Activated effector memory CD4-positive, alpha-beta T cell treated with anti-CD3 and anti-CD28 coated beads, Interleukin-2, amount 50 U/mL, for 16 hours (primary cell): Measurements from ENCODE around the gene RHOT1.
"Not testable (repeated sequence)": the region's sequence is repeated elsewhere in the genome, so short reads cannot be mapped to it uniquely, and the experiment has no call there.

ENCODE experiments used
- DNase-seq: peaks from one replicate; pipeline ENCODE4 v3.0.0-alpha.2; 2020

Gene RHOT1

DNA sequence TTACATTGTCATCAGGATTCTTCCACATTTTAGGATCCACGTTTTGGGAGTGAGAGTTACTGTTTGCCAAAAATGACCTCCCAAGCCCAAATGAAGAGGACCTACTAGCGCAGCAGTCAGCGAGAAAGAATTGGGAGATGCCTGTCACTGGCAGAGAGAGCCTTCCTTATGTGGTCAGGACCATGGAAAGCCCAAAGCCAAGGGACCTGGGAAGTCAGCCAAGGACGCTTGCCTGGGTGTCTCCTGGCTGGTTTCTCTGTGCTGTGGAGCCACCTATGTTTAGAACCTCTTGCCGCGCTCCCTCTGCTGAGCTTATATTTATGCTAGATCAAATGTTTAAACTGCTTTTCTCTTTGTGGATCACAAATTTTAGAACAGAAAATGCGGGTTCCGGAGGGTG, 98.4 kb downstream of the RHOT1 start:
- DNase-seq, result no peak

GRCh38 chr17:32241640-32242039, 99.3 kb downstream of the RHOT1 start:
- DNase-seq, result no peak

GRCh38 chr17:32249475-32249874, 107.2 kb downstream of the RHOT1 start:
- no peak for DNase-seq

DNA sequence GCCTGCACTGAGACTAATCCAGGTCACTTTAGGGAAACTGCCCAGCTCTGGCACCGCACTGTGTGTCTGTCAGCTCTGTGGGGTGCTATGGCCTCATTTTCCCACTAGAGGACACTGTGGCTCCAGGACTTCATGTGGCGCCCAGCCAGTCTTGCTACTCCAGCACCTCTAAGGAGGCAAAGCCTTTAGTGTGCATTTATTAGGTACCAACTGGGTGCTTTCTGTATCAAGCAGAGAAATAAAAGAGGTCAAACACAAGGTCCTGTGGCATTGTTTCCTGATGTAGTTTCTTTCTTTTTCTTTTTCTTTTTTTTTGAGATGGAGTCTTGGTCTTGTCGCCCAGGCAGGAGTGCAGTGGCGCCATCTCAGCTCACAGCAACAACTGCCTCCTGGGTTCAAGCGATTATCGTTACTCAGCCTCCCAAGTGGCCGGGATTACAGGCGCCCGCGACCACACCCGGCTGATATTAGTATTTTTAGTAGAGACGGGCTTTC, 110.9 kb downstream of the RHOT1 start:
- DNase-seq, result peak; percentile 85

- DNase-seq, result no peak
Measured at GRCh38 chr17:32256012-32256700, 113.9 kb downstream of the RHOT1 start.

- DNase-seq, result no peak
Measured at GRCh38 chr17:32256701-32257019, 114.4 kb downstream of the RHOT1 start.

- DNase-seq, result no peak
Measured at GRCh38 chr17:32258383-32259140, 116.3 kb downstream of the RHOT1 start.

DNA sequence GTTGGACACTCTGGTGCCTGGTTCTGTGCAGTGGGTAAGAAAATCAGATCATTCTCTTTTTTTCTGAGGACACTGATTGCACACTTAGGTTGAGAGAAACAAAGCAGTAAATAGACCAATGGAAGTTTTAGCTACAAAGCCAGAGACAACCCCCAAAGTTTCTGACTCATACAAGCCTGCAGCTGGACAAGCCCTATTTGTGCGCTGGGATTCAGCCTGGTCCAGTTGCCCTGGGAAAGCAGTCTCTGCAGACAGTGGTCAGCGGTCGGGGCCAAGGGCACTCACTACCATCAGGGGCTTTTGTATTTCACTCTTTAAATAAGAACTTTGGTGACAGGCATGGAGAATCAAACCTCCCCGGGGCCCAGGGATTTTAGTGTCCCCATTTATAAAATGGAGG, 117.3 kb downstream of the RHOT1 start:
- no peak for DNase-seq

DNA sequence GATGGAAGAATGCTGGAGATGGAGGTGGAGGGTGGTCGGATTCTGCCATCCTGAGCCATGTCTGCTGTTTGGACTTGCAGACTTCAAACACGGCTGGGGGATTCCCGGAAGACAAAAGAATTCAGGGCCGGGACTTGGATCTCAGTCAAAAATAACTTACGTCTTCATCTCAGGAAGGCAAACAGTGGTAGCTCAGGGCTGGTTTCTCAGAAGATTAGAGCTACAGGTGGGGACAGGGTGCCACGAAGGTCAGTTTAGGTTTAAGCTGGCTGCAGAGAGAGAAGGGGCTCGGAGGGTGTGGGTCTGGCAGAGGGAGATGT, 119.1 kb downstream of the RHOT1 start:
- DNase-seq, result no peak

DNA sequence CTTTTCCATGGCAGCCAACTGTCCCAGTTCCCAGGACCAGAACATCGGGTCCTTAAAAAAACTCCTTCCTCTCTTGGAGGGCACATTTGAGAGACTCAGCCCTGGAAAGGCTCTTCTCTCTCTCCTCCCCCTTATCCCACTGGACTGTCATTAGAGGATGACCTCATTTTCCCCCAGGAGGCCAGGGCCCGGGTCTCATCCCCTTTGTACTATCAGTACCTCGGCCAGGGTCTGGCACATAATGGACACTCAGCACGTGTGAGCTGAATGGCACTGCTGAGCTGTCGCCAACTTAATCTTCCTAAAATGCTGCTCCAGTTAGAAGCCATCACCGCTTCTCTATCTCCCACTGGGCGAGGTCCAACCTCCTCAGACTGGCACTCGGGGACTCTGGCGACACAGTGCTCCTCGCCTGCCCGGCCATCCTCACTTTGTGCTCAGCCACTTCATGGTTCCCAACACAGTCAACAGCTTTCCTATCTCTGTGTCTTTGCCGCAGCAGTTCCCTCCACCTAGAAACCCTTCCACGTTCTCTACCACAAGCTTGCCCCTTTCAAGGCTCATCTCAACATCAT, 119.7 kb downstream of the RHOT1 start:
- DNase-seq, result no peak

DNA sequence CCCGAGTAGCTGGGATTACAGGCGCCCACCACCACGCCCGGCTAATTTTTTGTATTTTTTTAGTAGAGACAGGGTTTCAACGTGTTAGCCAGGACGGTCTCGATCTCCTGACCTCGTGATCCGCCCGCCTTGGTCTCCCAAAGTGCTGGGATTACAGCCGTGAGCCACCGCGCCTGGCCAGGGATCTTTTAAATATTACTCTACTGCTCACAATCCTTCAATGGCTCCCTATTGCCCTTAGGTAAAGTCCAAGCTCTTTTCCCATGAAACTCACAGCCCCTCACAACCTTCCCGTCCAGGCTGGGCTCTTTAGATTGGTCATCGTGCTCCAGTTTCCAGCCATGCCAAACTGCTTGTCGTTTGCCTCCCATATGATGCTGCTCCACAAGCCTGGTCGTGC, 121.2 kb downstream of the RHOT1 start:
- not testable (repeated sequence) for DNase-seq

DNA sequence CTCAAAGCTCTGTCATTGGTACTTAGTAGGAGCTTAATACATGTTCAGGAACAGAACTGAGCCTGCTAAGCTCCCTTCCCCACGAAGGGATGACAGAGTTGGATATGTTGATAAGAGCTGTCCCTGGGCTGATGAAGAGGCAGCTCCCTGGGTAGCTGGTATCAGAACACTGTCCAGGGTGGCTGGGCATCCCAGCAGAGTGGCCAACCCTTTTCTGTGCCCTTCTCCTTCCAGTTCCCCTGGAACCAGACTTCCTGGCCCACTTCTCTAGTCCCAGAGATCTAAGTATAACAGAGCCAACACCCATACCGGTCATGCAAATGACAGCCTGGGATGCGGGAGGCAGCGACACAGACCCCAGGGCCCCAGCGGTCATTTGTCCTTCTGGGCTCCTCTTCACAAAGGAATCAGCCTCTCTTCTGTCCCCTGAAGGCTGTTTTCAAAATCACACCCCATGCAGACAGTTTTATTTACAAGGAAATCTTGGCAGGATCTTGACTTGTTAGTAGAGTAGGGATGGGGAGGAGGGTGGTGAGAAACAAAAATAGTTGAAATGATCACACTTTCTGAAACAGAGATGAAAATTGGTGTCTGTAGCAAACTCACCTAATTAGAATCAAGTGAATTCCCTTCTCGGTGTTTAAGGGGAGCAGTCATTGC, 122.0 kb downstream of the RHOT1 start:
- no peak for DNase-seq

GRCh38 chr17:32264823-32265191, 122.5 kb downstream of the RHOT1 start:
- DNase-seq, result no peak

- DNase-seq, result peak; percentile 72
Measured at GRCh38 chr17:32265192-32265923, 123.1 kb downstream of the RHOT1 start, which contains the start of gene RHBDL3. RHBDL3 (plus strand) TSS chr17:32265832; CDS start chr17:32266190, 358 bp downstream.

DNA sequence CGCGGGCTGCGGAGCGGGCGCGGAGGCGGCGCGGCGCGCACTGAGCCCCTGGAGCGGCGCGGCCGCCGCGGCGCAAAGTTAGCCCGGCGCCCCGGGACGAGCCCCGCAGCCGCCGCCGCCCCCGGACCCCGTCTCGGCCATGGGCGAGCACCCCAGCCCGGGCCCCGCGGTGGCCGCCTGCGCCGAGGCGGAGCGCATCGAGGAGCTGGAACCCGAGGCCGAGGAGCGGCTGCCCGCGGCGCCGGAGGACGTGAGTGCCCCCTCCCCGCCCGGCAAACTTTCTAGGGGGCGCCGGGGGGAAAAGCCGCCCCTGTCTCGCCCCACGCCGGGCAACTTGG, 123.7 kb downstream of the RHOT1 start:
- no peak for DNase-seq

DNA sequence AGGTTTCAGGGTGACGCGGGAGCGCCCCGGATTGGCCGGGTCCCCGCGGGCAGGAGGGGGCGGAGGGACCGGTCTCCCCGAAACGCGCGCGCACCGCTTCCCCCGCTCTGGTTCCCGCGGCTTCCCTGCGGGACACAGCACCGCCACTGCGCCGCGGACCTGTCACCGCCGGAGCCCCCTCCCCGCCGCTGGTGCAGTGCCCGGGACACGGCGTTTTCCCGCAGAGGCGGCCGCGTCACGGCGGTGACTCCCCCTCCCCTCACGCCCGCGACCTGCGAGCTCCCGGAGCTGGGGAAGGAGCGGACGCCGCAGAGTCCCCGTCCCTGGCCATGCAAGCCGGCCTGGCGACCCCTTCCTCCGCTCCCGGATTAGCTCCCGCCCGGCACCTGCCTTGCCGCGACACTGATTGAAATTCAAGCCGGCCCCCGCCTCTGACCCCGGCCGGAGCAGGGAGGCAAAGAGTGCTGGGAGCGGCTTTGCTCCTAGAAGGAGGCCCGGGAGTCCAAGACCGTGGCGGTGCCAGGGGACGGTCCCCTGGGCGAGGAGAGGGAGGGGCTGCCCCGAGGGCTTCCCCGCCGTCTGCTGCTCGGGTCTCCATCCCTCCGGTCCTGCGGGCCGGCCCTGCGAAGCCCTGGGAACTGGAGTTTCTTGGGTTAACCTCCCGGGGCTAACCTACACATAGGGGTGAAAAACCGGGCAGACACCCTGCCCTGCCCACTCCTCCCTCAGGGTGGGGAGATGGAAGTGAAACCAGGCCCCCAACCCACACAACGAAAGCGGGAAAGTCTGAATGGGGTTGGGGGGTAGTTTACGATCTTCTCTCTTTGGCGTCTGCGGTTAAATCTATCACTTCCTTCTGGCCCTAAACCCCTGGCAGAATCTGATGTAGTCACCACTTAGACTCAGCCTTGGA, 124.3 kb downstream of the RHOT1 start:
- DNase-seq, result peak; percentile 68

GRCh38 chr17:32267690-32268205, 125.4 kb downstream of the RHOT1 start:
- DNase-seq, result peak; percentile 68

DNA sequence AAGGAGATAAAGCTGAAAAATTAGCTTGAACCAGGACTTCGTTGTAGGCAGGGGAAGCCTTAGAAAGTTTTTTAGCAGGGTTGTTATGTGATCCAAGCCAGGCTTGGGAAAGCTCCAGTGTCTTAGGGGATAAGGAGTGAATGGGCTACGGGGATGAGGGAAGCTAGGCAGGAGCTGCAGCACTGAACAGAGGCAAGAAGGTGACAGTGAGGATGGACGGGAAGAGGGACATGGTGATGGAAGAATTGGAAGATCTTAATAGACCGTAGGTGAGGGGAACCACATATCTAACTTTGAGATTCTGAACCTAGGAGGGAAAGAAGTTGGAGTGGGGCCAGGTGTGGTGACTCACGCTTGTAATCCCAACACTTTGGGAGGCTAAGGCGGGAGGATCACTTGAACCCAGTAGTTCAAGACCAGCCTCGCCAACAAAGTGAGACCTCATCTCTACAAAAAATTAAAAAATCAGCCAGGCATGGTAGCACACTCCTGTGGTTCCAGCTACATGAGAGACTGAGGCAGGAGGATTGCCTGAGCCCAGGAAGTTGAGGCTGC, 126.5 kb downstream of the RHOT1 start:
- DNase-seq, result no peak

- no peak for DNase-seq
Measured at GRCh38 chr17:32269377-32269776, 127.1 kb downstream of the RHOT1 start.

GRCh38 chr17:32271844-32272243, 129.5 kb downstream of the RHOT1 start:
- no peak for DNase-seq

GRCh38 chr17:32274101-32274500, 131.8 kb downstream of the RHOT1 start:
- no peak for DNase-seq

- no peak for DNase-seq
Measured at GRCh38 chr17:32274643-32275042, 132.3 kb downstream of the RHOT1 start.
